ENCODE measurements around the gene HAP1. TPM values are rescaled to one million over a fixed set of nuclear protein-coding genes. Genes with fewer than 3 reads are reported as not detected.

Gene HAP1
- total RNA-seq, 3 donors from 2014 or later: 0.12 to 2.8 (median 0.32) TPM

DNA sequence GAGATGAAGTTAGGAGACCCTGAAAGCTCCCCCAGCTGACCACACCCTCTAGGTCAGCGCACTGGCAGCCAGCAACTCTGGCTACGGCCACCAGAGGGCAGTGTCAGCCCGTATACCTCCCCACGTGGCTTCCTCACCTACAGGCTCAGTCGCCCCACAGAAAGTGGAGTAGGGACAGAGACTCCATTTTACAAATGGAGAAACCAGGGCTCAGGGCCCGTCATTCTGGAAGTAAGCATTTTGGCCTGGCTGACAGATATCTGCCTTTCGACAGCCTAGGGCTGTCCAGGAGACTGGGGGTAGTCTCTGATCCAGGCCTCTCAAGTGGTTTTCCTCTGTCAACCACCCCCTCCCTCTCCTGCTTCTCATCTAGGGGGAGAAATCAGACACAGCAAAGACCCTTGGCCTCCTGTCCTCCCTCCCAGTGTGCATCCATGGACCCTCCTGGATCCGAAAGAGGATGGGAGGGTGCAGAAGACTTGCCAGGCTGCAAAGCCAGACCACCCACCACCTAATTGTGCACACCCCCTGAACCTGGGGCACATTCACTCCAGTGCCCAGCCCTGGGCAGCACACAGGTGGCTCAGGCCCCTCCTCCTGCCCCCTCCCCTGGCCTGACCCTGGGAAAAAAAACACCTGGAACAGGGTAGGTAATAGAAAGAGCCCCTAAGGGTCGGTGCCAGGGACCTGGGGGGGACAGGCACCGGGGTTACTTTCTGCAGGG is 3.8 kb upstream of the HAP1 start:
- Histone ChIP-seq H3K4me3 (no peak overlapping the region), H3K9me3 (no peaks in the 10 kb centered on the region), H3K36me3 (ENCODE audit: low read depth) (no peaks in the 10 kb centered on the region), H3K4me1 (ENCODE audit: low read depth) (peaks cover 9% of the 10 kb centered on the region)
- DNase-seq (peak; percentile 81 to 90 (median 89)), ATAC-seq (peak; percentile 96)
- TF ChIP-seq, protein P1, sequence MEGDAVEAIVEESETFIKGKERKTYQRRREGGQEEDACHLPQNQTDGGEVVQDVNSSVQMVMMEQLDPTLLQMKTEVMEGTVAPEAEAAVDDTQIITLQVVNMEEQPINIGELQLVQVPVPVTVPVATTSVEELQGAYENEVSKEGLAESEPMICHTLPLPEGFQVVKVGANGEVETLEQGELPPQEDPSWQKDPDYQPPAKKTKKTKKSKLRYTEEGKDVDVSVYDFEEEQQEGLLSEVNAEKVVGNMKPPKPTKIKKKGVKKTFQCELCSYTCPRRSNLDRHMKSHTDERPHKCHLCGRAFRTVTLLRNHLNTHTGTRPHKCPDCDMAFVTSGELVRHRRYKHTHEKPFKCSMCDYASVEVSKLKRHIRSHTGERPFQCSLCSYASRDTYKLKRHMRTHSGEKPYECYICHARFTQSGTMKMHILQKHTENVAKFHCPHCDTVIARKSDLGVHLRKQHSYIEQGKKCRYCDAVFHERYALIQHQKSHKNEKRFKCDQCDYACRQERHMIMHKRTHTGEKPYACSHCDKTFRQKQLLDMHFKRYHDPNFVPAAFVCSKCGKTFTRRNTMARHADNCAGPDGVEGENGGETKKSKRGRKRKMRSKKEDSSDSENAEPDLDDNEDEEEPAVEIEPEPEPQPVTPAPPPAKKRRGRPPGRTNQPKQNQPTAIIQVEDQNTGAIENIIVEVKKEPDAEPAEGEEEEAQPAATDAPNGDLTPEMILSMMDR (IDR thresholded peaks at IDR 0.05): peak; percentile 94
- intact Hi-C loops (cut with DNase I, micrococcal nuclease): loop anchor here (2.0 to 10.0 kb wide), 3 partner anchors 64 to 147 kb away; no protein-coding TSS in a partner anchor

DNA sequence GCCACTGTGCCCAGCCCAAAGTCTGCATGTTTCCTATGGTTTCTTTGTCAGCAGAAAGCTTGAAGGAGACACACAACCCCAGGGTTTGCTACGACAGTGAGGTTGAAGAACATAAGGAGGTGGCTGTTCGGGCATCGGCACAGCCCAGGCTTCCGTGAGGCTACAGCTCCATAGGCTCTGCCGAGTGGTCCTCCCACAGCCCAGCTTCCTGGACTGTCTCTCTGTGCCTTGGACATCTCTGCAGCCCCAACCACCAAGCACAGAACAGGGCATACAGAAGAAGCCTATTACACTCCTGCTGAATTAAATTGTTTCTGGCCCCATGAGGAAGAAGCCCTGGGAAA is 3.2 kb upstream of the HAP1 start:
- H3K4me1 ChIP-seq (ENCODE audit: low read depth): peaks cover 9% of the 10 kb centered on the region
- TF ChIP-seq, protein P1 (IDR thresholded peaks at IDR 0.05): no peak
- H3K36me3 ChIP-seq (ENCODE audit: low read depth): no peaks in the 10 kb centered on the region
- H3K9me3 ChIP-seq: no peaks in the 10 kb centered on the region
- DNase-seq (no peak), ATAC-seq (peak; percentile 5)
- intact Hi-C loops (cut with DNase I, micrococcal nuclease): loop anchor here (2.0 to 10.0 kb wide), 3 partner anchors 65 to 147 kb away; no protein-coding TSS in a partner anchor
- no peak overlapping the region for H3K4me3 ChIP-seq

DNA sequence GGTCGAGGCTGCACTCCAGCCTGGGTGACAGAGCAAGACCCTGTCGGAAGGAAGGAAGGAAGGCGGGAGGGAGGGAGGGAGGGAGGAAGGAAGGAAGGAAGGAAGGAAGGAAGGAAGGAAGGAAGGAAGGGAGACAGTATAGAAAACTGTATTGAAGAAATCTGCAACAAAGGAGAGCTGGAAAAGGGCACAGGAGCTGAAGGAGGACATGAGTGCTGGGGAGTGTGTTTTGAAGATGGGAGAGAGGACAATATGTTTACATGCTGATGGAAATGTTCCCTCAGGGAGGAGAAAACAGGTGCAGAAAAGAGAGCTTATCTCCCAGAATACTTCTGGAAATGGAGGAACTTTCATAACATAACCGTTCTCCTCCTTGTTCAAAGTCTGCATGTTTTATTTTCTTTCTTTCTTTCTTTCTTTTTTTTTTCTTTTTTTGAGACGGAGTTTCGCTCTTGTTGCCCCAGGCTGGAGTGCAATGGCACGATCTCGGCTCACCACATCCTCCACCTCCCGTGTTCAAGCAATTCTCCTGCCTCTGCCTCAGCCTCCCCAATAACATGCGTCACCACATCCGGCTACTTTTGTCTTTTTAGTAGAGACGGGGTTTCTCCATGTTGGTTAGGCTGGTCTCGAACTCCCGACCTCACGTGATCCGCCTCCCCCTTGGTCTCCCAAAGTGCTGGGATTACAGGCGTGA is 2.7 kb upstream of the HAP1 start:
- Histone ChIP-seq H3K4me1 (ENCODE audit: low read depth) (peaks cover 9% of the 10 kb centered on the region), H3K36me3 (ENCODE audit: low read depth) (no peaks in the 10 kb centered on the region), H3K4me3 (no peak overlapping the region), H3K9me3 (no peaks in the 10 kb centered on the region)
- no peak for DNase-seq
- ATAC-seq: no peak
- intact Hi-C loops (cut with DNase I, micrococcal nuclease): loop anchor here (5.0 to 10.0 kb wide), 2 partner anchors 65 to 148 kb away; no protein-coding TSS in a partner anchor
- TF ChIP-seq, protein P1 (IDR thresholded peaks at IDR 0.05): no peak

DNA sequence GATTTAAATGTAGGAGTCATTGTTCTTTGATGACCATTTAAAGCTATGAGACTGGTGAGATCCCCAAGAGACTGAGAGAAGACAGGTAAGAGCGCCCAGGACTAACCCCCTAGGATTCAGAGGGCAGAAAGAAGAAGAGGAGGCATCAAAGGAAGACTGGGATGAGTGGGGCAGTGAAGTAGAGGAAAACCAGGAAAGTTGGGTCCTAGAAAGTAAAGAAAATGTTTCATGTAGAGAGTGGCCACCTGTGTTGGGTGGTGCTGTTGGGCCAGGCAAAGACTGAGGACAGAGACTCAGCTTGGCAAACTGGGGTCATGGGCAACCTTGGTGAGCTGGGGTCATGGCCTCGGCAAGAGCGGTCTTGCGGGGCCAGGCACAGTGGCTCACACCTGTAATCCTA is 1.3 kb upstream of the HAP1 start:
- intact Hi-C loops (cut with DNase I, micrococcal nuclease): loop anchor here (5.0 to 10.0 kb wide), 2 partner anchors 67 to 149 kb away; no protein-coding TSS in a partner anchor
- H3K9me3 ChIP-seq: no peaks in the 10 kb centered on the region
- TF ChIP-seq, protein P1 (IDR thresholded peaks at IDR 0.05): no peak

DNA sequence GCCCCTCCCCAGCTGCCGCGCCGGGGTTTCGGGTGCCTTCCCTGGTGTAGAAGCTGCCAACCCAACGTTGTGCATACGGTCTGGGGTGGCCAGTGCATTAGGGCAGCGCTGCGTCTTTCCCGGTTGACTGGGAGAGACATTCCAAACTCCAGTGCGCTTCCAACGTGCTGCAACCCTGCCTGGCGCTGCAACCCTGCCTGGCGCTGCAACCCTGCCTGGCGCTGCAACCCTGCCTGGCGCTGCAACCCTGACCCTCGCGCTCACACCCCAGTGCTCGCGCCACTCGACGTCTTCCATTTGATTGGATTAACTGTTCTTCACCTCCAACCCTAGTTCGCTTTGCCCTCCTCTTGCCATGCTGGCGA is 488 bp upstream of the HAP1 start:
- TF ChIP-seq, protein P1 (IDR thresholded peaks at IDR 0.05): no peak
- H3K4me1 ChIP-seq (ENCODE audit: low read depth): peaks cover 9% of the 10 kb centered on the region
- DNase-seq: no peak
- no peak for ATAC-seq
- intact Hi-C loops (cut with DNase I, micrococcal nuclease): loop anchor here (5.0 to 10.0 kb wide), 2 partner anchors 67 to 150 kb away; no protein-coding TSS in a partner anchor
- H3K9me3 ChIP-seq: no peaks in the 10 kb centered on the region
- no peak overlapping the region for H3K4me3 ChIP-seq
- H3K36me3 ChIP-seq (ENCODE audit: low read depth): no peaks in the 10 kb centered on the region

More for the DNA sequence above, 1.3 kb upstream of the HAP1 start:
- DNase-seq: no peak
- peaks cover 9% of the 10 kb centered on the region for H3K4me1 ChIP-seq (ENCODE audit: low read depth)
- no peak overlapping the region for H3K4me3 ChIP-seq
- ATAC-seq: no peak
- no peaks in the 10 kb centered on the region for H3K36me3 ChIP-seq (ENCODE audit: low read depth)
